Spleen (tissue), 11 donors: ENCODE results near the gene GPR148. TPM values are rescaled to one million over a fixed set of nuclear protein-coding genes. Genes with fewer than 3 reads are reported as not detected.

Experiments
- DNase-seq: peaks from one replicate; pipeline ENCODE4 v3.0.0-alpha.2; 2020
- H3K27ac ChIP-seq, 8 donors: fragments of 200-600 bp; sonication (generic) in 7 of 8; 1 replicate in 4 of 8; 2 replicates in 4 of 8; pipeline versions ENCODE4 v1.5.0 to v1.8.0; 2016 to 2021; ENCODE audit warnings: inconsistent platforms in 4 of 8, mild to moderate bottlenecking in 4 of 8, moderate library complexity in 1 of 8
- H3K27me3 ChIP-seq, 7 donors: fragments of 200-600 bp; sonication (generic) in 6 of 7; replicated peaks in 1 of 7; 1 replicate in 4 of 7; 2 replicates in 3 of 7; pipeline versions ENCODE4 v1.5.0 to v1.8.0; 2016 to 2021; ENCODE audit warnings: inconsistent platforms in 3 of 7, mild to moderate bottlenecking in 1 of 7
- H3K36me3 ChIP-seq, 6 donors: fragments of 200-600 bp; sonication (generic) in 5 of 6; 1 replicate in 4 of 6; 2 replicates in 2 of 6; pipeline versions ENCODE4 v1.5.0 to v1.8.0; 2016 to 2021; ENCODE audit warnings: inconsistent platforms in 2 of 6
- H3K4me1 ChIP-seq, 6 donors: fragments of 200-600 bp; sonication (generic) in 5 of 6; 1 replicate in 3 of 6; 2 replicates in 3 of 6; pipeline versions ENCODE4 v1.5.0 to v1.8.0; 2016 to 2021; ENCODE audit warnings: inconsistent platforms in 3 of 6
- H3K4me3 ChIP-seq, 8 donors: fragments of 200-600 bp; sonication (generic) in 7 of 8; 1 replicate in 4 of 8; 2 replicates in 4 of 8; pipeline versions ENCODE4 v1.5.0 to v1.8.0; 2016 to 2021; ENCODE audit warnings: inconsistent platforms in 4 of 8, mild to moderate bottlenecking in 4 of 8, moderate library complexity in 2 of 8
- H3K9me3 ChIP-seq, 8 donors: fragments of 200-600 bp; sonication (generic) in 7 of 8; 1 replicate in 4 of 8; 2 replicates in 4 of 8; pipeline versions ENCODE4 v1.5.0 to v1.8.0; 2016 to 2021; ENCODE audit warnings: inconsistent platforms in 4 of 8
- CTCF ChIP-seq, 11 experiments: fragments of 200-600 bp in 7 of 11; fragments of 450-650 bp in 4 of 11; sonication (generic) in 4 of 11; IDR thresholded peaks in 8 of 11; conservative IDR thresholded peaks in 3 of 11; 1 replicate in 7 of 11; 2 replicates in 4 of 11; pipeline versions ENCODE4 v1.4.0 to v1.8.0; 2016 to 2021; ENCODE audit warnings: antibody characterized with exemption in 11 of 11, inconsistent platforms in 4 of 11, mild to moderate bottlenecking in 1 of 11
- POLR2A ChIP-seq, 3 donors: fragments of 450-650 bp; IDR thresholded peaks; one replicate each; pipeline ENCODE4 v1.5.1; 2017; ENCODE audit warnings: antibody characterized with exemption in 3 of 3, mild to moderate bottlenecking in 1 of 3
- POLR2AphosphoS5 ChIP-seq, 3 donors: sonication (generic); formaldehyde crosslinking; IDR thresholded peaks; one replicate each; pipeline ENCODE4 v1.5.1; 2017; ENCODE audit warnings: antibody characterized with exemption in 3 of 3
- WGBS, 5 donors: extraction: QIAGEN DNeasy Blood & Tissue Kit in 3 of 5; methylation state at CpG; one replicate each; pipeline versions ENCODE4 v1.1.5 to v1.1.7; 2013 to 2018; 5-methylcytosine and 5-hydroxymethylcytosine counted together
- intact Hi-C: fragments of 100-400 bp; cut with DNase I; formaldehyde crosslinking; loops from one replicate; pipeline ENCODE4 v1.15.0; 2023; ENCODE audit warnings: low total_unique reads
- polyA plus RNA-seq, 3 donors: library from polyadenylated mRNA; stranded (reverse); fragments of 200-250 nt; gene quantifications; one replicate each; pipeline ENCODE4 v1.2.1, GENCODE V29; 2013
- total RNA-seq, 7 donors: library from RNA; depleted of rRNA in 3 of 7; stranded (reverse); fragments of >200 nt in 3 of 7; fragmentation: NEBNext Ultra II Directional in 4 of 7; extraction: Animal tissue kit (Norgen Biotek cat#: 25700) in 4 of 7; gene quantifications; one replicate each; pipeline versions ENCODE4 v1.1.0 to v1.2.1, GENCODE V29; 2016 to 2021
- donor health status: healthy with polysubstance abuse.
- donor health status: DM: no; HTN: no; CAD: no; lungs with moderate emphysema.
- donor health status: DM: no; HTN: no; CAD: no.
- donor health status: Bipolar disorder and iron deficiency.
- donor health status: healthy.
- donor health status: DM: no; HTN: no; CAD: no.
- donor health status: DM: yes; HTN: yes; CAD: no.

The GPR148 gene
- total and polyA plus RNA-seq, 10 donors: not detected

- TF ChIP-seq POLR2A (IDR thresholded peaks at IDR 0.05) (no peak), CTCF (IDR thresholded peaks at IDR 0.05 in 8 of 11, conservative IDR thresholded peaks at IDR 0.05 in 3 of 11) (no peak), POLR2AphosphoS5 (IDR thresholded peaks at IDR 0.05) (no peak)
- intact Hi-C loops: no loop called here
- H3K27me3 ChIP-seq: peaks cover 0 to 89% (median 28%) of the 10 kb centered on the region in 7 donors
- no peaks in the 10 kb centered on the region for H3K36me3 ChIP-seq
- peaks cover 0 to 11% (median 6%) of the 10 kb centered on the region in 6 donors for H3K4me1 ChIP-seq
- DNase-seq: no peak
- H3K4me3 ChIP-seq: no peak overlapping the region
- no peak overlapping the region for H3K27ac ChIP-seq
- 57 to 74% (median 71%) methylated on average over 7 to 10 of the region's 10 CpGs for WGBS, 5 donors
- no peaks in the 10 kb centered on the region for H3K9me3 ChIP-seq
Observed at GRCh38 chr2:130759906-130760753, 31.3 kb downstream of the GPR148 start.

- no peak overlapping the region for H3K4me3 ChIP-seq
- WGBS, 5 donors: 76 to 83% (median 80%) methylated on average over 14 of the region's 14 CpGs
- no peaks in the 10 kb centered on the region for H3K9me3 ChIP-seq
- TF ChIP-seq POLR2AphosphoS5 (IDR thresholded peaks at IDR 0.05) (no peak), POLR2A (IDR thresholded peaks at IDR 0.05) (no peak)
- intact Hi-C loops: no loop called here
- no peaks in the 10 kb centered on the region for H3K36me3 ChIP-seq
- peaks cover 0 to 80% (median 20%) of the 10 kb centered on the region in 7 donors for H3K27me3 ChIP-seq
- peak; percentile 60 for DNase-seq
- H3K4me1 ChIP-seq: peaks cover 0 to 6% (median 2%) of the 10 kb centered on the region in 6 donors
- H3K27ac ChIP-seq: no peak overlapping the region
Observed at GRCh38 chr2:130760754-130761751, 32.2 kb downstream of the GPR148 start.

GRCh38 chr2:130762031-130762909 is 33.4 kb downstream of the GPR148 start:
- intact Hi-C loops: no loop called here
- TF ChIP-seq CTCF (IDR thresholded peaks at IDR 0.05 in 8 of 11, conservative IDR thresholded peaks at IDR 0.05 in 3 of 11): no peak
- no peak for TF ChIP-seq POLR2A (IDR thresholded peaks at IDR 0.05)
- TF ChIP-seq POLR2AphosphoS5 (IDR thresholded peaks at IDR 0.05): no peak
- Histone ChIP-seq H3K27me3 (peaks cover 0 to 76% (median 8%) of the 10 kb centered on the region in 7 donors), H3K4me3 (no peak overlapping the region), H3K36me3 (no peaks in the 10 kb centered on the region), H3K4me1 (no peaks in the 10 kb centered on the region), H3K9me3 (no peaks in the 10 kb centered on the region), H3K27ac (no peak overlapping the region)
- DNase-seq: peak; percentile 70
- WGBS, 5 donors: 79 to 87% (median 82%) methylated on average over 20 to 37 of the region's 37 CpGs

- H3K36me3 ChIP-seq: no peaks in the 10 kb centered on the region
- intact Hi-C loops: no loop called here
- peaks cover 0 to 71% (median 2%) of the 10 kb centered on the region in 7 donors for H3K27me3 ChIP-seq
- H3K4me3 ChIP-seq: no peak overlapping the region
- H3K27ac ChIP-seq: no peak overlapping the region
- 70 to 88% (median 86%) methylated on average over 10 to 22 of the region's 22 CpGs for WGBS, 5 donors
- no peaks in the 10 kb centered on the region for H3K9me3 ChIP-seq
- DNase-seq: peak; percentile 65
- TF ChIP-seq POLR2A (IDR thresholded peaks at IDR 0.05): no peak
- no peak for TF ChIP-seq CTCF (IDR thresholded peaks at IDR 0.05 in 8 of 11, conservative IDR thresholded peaks at IDR 0.05 in 3 of 11)
- TF ChIP-seq POLR2AphosphoS5 (IDR thresholded peaks at IDR 0.05): no peak
- no peaks in the 10 kb centered on the region for H3K4me1 ChIP-seq
Observed at GRCh38 chr2:130762910-130763385, 34.1 kb downstream of the GPR148 start.
